Hematopoietic multipotent progenitor cell treated with erythropoietin and hydrocortisone succinate and interleukin-3 and kit ligand, for 8 days (in vitro differentiated cells): ENCODE measurements around the gene CLSTN1.
"Not testable (repeated sequence)": the region's sequence is repeated elsewhere in the genome, so short reads cannot be mapped to it uniquely, and the experiment has no call there.

Source experiments
- DNase-seq: peaks from one replicate; pipeline ENCODE4 v3.0.0-alpha.2; 2015

CLSTN1 gene

DNA sequence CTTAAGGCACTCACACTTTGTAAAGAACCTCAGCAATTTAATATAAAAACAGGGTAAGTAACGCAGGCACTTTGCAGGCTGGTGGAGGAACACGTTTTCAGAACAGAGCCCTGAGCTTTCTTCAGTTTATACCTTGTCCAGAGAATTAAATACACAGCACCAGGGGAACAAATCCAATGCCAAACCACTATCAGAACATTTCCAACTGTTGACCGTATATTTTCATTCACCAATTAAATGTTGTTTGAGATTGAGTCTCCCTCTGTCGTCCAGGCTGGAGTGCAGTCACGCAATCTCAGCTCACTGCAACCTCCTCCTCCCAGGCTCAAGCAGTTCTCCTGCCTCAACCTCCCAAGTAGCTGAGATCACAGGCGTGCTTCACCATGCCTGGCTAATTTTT, 29.7 kb downstream of the CLSTN1 start:
- no peak for DNase-seq

DNA sequence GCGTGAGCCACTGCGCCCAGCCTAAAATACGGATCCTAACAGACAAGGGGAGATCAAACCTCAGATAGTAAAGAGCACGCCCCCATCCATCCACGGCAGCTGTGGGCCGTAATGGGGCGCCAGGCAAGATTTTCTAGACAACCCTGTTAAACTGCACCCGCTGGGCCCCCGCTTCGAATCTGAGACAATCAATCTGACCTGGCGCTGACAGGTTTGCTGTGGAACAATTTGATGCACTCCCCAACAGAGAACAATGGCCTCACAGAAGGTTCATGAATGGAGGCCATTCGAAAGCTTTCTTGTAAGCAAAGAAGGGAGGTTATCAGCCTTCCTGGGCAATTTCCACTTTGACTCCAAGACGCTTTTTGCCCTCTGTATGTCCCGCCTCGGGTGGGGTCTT, 30.5 kb downstream of the CLSTN1 start:
- DNase-seq = no peak

DNA sequence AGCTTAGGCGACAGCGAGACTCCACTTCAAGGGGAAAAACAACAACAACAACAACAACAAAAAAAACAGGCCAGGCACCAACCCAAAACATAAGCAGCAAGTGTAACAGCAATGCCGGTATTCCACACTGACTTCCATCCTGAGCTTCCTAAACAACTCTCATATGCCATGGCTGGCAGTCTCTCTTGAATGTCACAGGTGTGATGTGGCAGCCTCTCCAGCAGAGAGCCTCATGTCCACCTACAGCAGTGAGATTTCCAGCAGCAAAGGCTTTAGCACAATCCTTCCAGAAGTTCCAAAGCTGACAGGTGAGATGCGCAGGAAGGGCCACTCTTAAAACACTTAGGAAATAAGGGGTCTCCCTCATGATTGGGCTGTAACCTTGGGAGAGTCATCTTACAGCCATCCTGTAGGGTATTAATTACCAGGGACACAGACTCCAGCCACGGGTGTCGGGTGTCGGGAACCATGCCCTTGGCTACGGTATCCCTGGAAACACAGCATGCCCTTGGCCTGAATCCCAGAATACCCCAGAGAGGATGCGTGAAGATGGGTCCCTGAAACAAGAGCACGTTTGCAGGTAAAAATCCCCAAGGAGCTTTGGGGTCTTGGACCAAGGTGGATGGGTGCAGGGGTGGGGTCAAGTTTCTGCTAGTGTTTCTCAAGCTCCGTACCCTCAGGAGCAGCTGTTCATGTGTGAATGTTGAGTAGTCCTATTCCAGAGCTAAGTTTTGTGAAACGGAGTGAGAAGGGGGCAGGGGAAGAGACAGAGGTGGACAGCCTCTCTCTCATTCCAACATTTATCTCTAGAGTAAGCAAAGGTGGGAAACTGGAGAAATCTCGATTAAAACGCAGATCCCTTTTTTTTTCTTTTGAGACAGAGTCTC, 31.4 kb downstream of the CLSTN1 start:
- DNase-seq = no peak

DNA sequence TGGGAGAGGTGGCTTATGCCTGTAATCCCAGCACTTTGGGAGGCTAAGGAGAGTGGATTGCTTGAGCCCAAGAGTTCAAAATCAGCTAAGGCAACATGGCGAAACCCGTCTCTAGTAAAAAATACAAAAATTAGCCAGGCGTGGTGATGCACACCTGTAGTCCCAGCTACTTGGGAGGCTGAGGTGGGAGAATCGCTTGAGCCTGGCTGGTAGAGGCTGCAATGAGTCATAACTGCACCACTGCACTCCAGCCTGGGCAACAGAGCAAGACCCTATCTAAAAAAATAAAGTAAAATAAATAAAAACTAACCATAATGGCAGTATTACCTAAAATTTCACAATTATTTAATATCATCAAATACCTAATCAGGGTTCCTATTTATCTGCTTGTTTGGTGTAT, 34.1 kb downstream of the CLSTN1 start:
- not testable (repeated sequence) for DNase-seq

DNA sequence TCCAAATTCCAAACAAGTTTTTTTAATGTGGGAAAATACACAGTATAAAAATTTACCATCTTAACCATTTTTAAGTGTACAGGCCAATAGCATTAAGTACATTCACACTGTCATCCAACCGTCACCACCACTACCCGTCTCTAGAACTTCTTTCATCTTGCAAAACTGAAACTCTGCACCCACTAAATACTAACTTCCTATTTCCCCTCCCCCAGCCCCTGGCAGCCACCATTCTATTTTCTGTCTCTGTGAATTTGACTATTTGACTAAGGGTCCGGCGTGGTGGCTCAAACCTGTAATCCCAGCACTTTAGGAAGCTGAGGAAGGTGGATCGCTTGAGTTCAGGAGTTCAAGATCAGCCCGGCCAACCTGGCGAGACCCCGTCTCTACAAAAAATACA, 36.1 kb downstream of the CLSTN1 start:
- DNase-seq = no peak

DNA sequence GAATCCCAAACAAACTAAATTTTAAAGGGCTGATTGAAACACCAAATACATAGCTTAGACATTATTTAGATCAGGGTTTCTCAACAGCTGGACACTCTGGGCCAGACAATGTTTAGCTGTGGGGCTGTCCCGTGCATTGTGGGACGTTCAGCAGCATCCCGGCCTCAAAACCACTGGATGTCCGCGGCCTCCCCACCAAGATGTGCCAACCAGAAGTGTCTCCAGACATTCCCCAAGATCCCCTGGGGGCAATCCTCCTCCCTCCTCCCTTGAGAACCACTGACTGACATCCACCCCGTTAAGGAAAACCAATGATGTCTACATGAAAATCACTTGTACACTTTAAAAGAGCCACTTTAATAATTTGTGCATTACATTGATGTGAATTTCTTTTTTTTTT, 38.4 kb downstream of the CLSTN1 start:
- no peak for DNase-seq

DNA sequence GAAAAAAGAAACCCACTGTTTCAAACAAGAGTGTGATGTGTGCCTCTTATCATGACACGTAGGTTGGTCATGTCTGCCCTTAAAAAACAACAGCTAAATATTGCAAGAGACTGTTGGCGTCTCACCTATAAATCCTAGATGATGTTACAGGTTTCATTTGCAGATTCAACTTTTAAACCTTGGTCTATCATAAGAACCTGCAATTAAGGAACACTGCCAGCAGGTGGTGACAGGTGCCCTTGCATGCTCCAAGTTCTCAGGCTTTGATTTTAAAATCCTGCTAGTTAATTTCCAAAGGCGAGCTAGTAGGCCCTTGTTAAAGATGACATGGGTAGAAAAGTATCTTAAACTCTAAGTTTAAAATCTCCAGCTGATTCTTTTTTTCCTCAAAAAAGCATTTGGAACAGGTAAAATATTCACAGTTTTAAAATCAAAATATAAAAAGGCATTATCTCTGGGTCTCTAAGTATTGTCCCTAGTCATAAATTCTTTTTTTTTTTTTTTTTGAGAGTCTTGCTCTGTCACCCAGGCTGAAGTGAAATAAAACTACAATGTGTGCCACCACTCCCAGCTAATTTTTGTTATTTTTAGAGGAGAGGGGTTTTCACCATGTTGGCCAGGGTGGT, 39.1 kb downstream of the CLSTN1 start:
- DNase-seq = peak; percentile 69

DNA sequence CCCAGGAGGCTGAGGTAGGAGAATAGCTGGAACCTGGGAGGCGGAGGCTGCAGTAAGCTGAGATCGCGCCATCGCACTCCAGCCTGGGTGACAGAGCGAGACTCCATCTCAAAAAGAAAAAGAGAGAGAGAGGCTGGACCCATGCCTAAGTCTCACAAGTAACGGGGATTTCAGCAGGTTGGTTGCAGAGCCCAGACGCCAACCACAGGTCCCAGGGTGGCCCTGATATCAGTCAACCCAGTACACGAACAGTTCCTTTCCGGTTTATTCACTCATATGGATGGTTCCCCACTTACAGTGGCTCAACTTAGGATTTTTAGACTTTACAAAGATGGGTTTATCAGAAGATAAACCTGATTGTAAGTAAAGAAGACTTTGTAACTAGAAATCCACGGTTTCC, 40.9 kb downstream of the CLSTN1 start:
- no peak for DNase-seq

DNA sequence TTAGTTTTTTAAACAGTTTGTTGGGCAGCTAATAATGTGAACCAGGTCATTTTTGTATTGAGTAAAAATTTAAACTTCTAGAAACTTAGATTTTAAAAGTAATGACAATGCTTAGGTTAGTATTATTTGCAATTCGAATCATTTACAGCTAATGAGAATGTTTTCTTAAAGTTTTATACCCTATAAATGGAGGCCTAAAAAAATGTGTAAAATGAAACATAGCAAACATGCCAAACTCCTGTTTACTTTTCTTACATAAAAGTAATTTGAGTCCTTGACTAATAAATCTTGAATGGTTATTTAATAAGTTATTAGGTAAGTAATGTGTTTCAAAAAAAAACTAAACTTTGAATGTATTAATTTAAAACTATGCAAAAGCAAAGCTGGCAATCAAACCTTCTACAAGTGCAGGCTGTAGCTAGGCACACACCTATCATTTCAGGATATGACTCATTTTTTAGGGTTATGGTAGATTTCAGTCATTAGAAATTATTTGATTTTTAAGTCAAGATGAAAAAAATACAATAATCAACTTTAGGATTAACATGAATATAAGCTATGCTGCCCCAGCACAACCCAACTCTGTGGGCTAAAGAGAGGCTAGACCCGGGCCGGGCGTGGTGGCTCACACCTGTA, 41.5 kb downstream of the CLSTN1 start:
- no peak for DNase-seq

DNA sequence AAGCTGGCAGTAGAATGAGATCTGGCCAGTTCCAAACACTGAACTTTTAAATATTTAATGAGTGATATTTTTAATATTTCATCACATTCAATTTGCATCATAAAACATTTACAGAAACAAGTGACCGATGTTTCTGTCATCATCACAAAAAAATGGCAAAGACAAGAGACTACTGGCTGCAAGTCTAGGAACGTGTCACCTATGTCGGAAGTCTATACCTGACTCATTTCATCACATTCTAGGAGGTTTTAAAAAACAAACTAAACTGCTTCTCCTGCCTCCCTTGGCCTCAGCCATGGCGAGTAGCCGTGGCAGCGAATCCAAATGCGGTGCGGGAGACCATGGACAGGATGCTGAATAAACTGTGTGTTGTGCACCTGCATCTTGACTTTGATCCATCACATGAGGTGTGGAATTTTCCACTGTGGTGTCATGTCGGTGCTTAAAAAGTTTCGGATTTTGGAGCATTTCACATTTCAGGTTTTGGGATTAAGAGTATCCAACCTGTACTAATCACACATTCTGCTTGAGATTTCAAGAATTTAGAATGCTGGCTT, 43.1 kb downstream of the CLSTN1 start:
- no peak for DNase-seq

DNA sequence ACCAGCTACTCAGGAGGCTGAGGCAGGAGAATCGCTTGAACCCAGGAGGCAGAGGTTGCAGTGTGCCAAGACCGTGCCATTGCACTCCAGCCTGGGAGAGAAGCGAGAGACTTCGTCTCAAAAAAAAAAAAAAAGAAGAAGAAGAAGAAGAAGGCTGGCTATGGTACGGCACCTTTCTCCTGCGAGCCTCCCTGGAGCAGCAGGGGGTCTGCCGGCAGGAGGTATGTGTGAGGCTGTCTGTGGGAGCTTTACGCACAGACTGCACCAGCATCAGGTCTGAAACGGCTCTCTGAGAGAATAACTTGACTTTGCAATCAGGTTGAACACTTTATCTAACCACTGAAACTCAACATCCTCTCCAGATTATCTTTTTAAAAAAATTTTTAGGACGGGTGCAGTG, 44.9 kb downstream of the CLSTN1 start:
- DNase-seq = no peak

DNA sequence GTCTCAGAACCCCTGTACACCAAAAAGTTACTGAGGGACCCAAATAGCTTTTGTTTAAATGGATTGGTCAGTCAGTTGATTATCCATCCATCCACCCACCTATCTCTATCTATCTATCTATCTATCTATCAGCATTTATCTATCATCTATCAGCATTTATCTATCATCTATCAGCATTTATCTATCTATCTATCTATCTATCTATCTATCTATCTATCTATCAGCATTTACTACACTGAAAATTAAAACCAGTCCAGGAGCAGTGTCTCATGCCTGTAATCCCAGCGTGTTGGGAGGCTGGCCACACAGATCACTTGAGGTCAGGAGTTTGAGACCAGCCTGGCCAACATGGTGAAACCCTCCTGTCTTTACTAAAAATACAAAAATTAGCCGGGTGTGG, 47.1 kb downstream of the CLSTN1 start:
- no peak for DNase-seq

DNA sequence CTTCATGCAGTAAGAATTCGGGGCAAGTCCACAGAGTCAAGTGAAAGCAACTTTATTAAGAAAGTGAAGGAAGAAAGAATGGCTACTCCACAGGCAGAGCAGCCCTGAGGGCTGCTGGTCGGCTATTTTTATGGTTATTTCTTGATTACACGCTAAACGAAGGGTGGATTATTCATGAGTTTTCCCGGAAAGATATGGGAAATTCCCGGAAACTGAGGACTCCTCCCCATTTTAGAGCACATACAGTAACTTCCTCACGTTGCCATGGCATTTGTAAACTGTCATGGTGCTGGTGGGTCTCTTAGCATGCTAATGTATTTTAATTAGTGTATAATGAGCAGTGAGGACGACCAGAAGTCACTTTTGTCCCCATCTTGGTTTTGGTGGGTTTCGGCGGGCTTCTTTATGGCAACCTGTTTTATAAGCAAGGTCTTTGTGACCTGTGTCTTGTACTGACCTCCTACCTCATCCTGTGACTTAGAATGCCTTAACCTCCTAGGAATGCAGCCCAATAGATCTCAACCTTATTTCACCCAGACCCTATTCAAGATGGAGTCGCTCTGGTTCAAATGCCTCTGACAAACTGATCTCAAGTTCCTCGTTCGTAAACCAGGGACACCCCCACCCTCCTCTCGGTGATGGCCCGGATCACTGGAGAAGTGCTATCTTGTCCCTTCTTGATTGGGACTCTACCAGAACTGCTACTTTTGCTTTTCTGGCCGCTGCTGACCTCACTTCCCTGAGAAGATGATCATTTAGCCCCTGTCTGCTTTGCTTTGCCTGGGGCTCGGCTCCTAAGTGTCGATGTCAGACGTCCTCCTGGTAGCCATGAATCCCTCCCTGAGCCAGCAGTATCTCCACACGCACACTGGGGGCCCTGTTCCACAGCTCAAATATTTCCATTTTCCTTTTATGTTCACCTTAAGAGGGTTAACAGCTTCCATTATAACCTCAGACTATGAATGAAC, 48.8 kb downstream of the CLSTN1 start:
- DNase-seq = peak; percentile 60

DNA sequence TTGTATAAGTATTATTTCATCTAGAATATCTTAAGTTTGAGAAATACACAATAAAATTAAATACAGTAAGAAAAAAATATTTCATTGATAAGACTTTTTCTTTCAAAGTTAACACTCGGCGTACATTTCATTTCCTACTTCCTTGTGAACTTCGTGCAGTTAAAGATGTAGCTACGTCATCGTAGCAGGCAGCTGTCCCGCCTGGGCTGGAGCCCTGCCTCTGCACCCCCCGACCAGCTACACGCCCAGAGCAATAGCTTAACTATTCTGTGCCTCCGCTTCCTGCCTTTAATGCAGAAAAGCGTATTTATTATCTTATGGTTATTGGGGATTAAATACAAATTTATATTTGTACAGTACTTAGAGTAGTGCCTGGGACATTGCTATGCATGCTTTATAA, 53.5 kb downstream of the CLSTN1 start:
- no peak for DNase-seq

DNA sequence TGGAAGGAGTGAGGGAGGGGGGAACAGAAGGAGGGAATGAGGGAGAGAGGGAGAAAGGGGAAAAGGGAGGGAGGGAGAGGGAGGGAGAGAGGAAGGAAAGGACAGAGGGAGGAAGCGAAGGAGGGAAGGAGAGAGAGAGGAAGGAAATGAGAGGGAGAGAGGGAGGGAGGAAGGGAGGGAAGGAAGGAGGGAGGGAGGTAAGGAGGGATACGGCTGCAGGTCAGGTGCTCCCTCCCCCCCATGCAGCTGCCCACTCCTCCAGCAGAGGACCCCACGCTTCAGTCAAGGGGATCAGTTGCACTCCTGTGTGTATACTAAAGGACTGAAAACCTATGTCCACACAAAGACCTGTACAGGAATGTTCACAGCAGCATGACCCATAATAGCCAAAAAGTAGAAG, 54.8 kb downstream of the CLSTN1 start:
- DNase-seq = no peak

DNA sequence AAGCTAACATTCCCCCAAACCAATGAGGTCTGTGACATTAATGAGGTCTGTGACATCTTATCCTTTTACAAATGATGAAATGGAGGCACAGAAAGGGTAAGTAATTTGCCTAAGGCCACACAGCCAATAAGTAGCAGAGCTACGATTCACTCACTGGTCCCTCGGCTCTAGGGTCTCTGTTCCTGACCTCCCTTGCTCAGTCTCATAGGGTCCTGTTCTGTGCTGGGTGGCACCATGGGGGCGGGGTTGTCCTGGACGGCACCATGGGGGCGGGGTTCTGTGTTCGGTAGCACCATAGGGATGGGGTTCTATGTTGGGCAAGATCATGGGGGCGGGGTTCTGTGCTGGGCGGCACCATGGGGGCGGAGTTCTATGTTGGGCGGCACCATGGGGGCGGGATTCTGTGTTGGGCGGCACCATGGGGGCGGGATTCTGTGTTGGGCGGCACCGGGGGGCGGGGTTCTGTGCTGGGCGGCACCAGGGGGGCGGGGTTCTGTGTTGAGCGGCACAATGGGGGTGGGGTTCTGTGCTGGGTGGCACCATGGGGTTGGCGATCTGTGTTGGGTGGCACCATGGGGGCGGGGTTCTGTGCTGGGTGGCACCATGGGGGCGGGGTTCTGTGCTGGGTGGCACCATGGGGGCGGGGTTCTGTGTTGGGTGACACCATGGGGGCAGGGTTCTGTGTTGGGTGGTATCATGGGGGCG, 55.6 kb downstream of the CLSTN1 start:
- DNase-seq = peak; percentile 51

DNA sequence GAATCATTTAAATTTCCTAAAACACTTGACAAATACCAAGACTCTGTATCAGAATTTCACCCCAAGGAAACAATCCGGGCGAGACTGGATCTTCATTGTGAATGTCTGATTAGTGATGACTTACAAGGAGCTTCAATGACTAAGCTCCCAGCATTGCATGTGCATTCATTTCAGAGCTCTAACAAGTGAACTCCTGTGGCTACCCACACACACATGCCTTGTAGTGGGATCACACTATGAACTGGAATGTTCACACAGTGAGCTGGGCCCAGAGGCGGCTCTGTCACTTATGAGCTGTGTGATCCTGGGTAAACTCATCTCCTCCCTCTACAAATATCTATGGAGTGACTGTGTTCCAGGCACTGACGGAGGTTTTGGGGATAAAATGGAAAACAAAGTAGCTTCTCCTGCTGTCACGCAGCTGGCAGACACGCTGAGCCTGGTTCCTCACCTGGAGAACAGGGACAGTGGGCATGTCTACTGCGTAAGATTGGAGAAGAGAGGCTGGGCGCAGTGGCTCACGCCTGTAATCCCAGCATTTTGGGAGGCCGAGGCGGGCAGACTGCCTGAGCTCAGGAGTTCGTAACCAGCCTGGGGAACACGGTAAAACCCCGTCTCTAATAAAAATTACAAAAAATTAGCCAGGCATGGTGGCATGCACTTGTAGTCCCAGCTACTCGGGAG, 56.9 kb downstream of the CLSTN1 start:
- DNase-seq = no peak

DNA sequence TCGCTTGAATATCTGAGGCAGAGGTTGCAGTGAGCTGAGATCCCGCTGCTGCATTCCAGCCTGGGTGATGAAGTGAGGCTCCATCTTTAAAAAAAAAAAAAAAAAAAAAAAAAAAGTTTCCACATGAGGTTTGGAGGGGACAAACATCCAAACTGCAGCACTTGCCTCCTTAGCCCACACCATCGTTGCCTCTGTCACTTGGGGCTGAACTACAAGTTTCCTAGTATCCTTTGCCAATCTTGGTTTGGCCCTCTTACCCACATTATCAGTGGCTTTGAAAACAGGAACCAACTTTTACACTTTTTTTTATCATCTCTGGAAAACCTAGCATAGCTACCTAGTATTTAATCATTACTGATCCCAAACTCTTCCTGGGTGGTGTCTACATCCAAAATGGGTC, 59.2 kb downstream of the CLSTN1 start:
- DNase-seq = no peak

DNA sequence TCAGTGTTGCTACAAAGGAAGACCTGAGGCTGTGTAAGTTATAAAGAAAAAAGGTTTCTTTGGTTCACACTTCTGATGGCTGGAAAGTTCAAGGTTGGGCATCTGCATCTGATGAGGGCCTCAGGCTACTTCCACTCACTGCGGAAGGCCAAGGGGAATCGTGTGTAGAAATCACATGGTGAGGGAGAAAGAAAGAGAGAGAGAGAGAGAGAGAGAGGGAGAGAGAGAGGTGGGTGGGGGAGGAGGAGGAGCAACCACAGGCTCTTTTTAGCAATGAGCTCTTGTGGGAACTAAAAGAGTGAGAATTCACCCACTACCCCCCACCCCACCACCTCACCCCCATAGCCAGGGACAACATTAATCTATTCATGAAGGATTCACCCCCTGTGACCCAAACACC, 59.9 kb downstream of the CLSTN1 start:
- DNase-seq = no peak

DNA sequence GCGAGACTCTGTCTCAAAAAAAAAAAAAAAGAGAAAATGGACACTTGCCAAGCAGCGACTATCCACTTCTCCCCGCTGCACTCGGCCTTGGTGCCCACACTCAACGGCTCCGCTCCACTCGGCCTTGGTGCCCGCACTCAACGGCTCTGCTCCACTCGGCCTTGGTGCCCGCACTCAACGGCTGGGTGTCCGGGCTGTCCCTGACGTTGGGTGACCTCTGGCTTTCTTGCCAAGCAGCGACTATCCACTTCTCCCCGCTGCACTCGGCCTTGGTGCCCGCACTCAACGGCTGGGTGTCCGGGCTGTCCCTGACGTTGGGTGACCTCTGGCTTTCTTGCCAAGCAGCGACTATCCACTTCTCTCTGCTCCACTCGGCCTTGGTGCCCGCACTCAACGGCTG, 61.3 kb downstream of the CLSTN1 start:
- DNase-seq = not testable (repeated sequence)

DNA sequence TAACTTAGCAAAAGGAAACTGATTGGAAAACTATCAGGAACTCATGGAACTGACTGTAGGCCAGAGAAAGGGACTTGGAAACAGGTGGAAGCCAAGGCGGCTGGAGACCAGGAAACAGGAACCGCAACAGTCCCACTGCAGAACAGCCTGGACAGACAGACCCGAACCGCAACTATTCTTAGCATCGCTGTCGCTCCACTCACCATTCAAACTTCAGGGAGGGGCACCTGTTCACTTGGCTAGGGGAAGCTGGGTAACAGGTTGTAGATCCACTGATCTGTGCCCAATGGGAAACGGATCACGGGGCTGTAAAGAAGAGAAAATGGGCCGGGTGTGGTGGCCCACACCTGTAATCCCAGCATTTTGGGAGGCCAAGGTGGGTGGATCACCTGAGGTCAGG, 61.9 kb downstream of the CLSTN1 start:
- no peak for DNase-seq
